ENCODE measurements around the gene EIF3A.

The EIF3A gene

GRCh38 chr10:119003572-119004289, 76.9 kb downstream of the EIF3A start:
- TF ChIP-seq CTCF (IDR thresholded peaks at IDR 0.05; ENCODE audit: insufficient read depth, missing control alignments) = no peak
- DNase-seq (ENCODE audit: insufficient read length, low spot score) = no peak
- FAIRE-seq = no peak

GRCh38 chr10:119001717-119002500, 78.7 kb downstream of the EIF3A start:
- no peak for TF ChIP-seq CTCF (IDR thresholded peaks at IDR 0.05; ENCODE audit: insufficient read depth, missing control alignments)
- DNase-seq (ENCODE audit: insufficient read length, low spot score) = no peak
- FAIRE-seq = no peak

- TF ChIP-seq CTCF (IDR thresholded peaks at IDR 0.05; ENCODE audit: insufficient read depth, missing control alignments) = no peak
- FAIRE-seq = no peak
Observed at GRCh38 chr10:118998183-118998582, 82.4 kb downstream of the EIF3A start.

GRCh38 chr10:118997379-118997778, 83.2 kb downstream of the EIF3A start:
- TF ChIP-seq CTCF (IDR thresholded peaks at IDR 0.05; ENCODE audit: insufficient read depth, missing control alignments) = no peak
- DNase-seq (ENCODE audit: insufficient read length, low spot score) (no peak), FAIRE-seq (no peak)

More at GRCh38 chr10:118998183-118998582, 82.4 kb downstream of the EIF3A start:
- DNase-seq (ENCODE audit: insufficient read length, low spot score) = no peak

- no peak for TF ChIP-seq CTCF (IDR thresholded peaks at IDR 0.05; ENCODE audit: insufficient read depth, missing control alignments)
- DNase-seq (ENCODE audit: insufficient read length, low spot score) (no peak), FAIRE-seq (no peak)
Observed at GRCh38 chr10:118995739-118996138, 84.9 kb downstream of the EIF3A start.

GRCh38 chr10:118994321-118994720, 86.3 kb downstream of the EIF3A start:
- no peak for TF ChIP-seq CTCF (IDR thresholded peaks at IDR 0.05; ENCODE audit: insufficient read depth, missing control alignments)
- no peak for FAIRE-seq
- no peak for DNase-seq (ENCODE audit: insufficient read length, low spot score)

GRCh38 chr10:118993214-118993613, 87.4 kb downstream of the EIF3A start:
- no peak for DNase-seq (ENCODE audit: insufficient read length, low spot score)
- no peak for TF ChIP-seq CTCF (IDR thresholded peaks at IDR 0.05; ENCODE audit: insufficient read depth, missing control alignments)
- no peak for FAIRE-seq

Data from D721Med (cell line).